ENCODE measurements around the gene ELF3.

The ELF3 gene

GRCh38 chr1:202037706-202038296, 27.4 kb downstream of the ELF3 start:
- no peak for TF ChIP-seq CTCF (IDR thresholded peaks at IDR 0.05)
- H3K4me3 ChIP-seq, result no peak overlapping the region
- no peak for DNase-seq (ENCODE audit: low spot score)
- H3K27ac ChIP-seq, result no peak overlapping the region

- Histone ChIP-seq H3K4me3 (no peak overlapping the region), H3K27ac (no peak overlapping the region)
- no peak for TF ChIP-seq CTCF (IDR thresholded peaks at IDR 0.05)
- DNase-seq (ENCODE audit: low spot score), result no peak
Observed at GRCh38 chr1:202038688-202039346, 28.4 kb downstream of the ELF3 start.

GRCh38 chr1:202045705-202046104, 35.3 kb downstream of the ELF3 start:
- Histone ChIP-seq H3K4me3 (no peak overlapping the region), H3K27ac (no peak overlapping the region)
- TF ChIP-seq CTCF (IDR thresholded peaks at IDR 0.05), result no peak
- no peak for DNase-seq (ENCODE audit: low spot score)

GRCh38 chr1:202046227-202046626, 35.8 kb downstream of the ELF3 start:
- DNase-seq (ENCODE audit: low spot score), result no peak
- Histone ChIP-seq H3K4me3 (no peak overlapping the region), H3K27ac (no peak overlapping the region)
- no peak for TF ChIP-seq CTCF (IDR thresholded peaks at IDR 0.05)

- H3K4me3 ChIP-seq, result no peak overlapping the region
- TF ChIP-seq CTCF (IDR thresholded peaks at IDR 0.05), result no peak
- H3K27ac ChIP-seq, result no peak overlapping the region
- DNase-seq (ENCODE audit: low spot score), result no peak
Observed at GRCh38 chr1:202046748-202047708, 36.6 kb downstream of the ELF3 start.

- no peak overlapping the region for H3K4me3 ChIP-seq
- no peak for TF ChIP-seq CTCF (IDR thresholded peaks at IDR 0.05)
- DNase-seq (ENCODE audit: low spot score), result no peak
- H3K27ac ChIP-seq, result no peak overlapping the region
Observed at GRCh38 chr1:202047977-202048376, 37.6 kb downstream of the ELF3 start.

Data from coronary artery (tissue), 2 donors.